H1 (cell line): ENCODE measurements around the gene PDHX. TPM values are rescaled to one million over a fixed set of nuclear protein-coding genes. Genes with fewer than 3 reads are reported as not detected.

Experiments used
- BCL11A ChIP-seq, 2 experiments: IDR thresholded peaks; one replicate each; pipeline ENCODE4 v1.6.1; 2011; ENCODE audit warnings: low read depth in 2 of 2, low read length in 2 of 2, mild to moderate bottlenecking in 2 of 2
- CTCF ChIP-seq, 3 experiments: IDR thresholded peaks; 1 replicate in 2 of 3; 2 replicates in 1 of 3; pipeline versions ENCODE4 v1.5.1 to v1.6.1; 2011; ENCODE audit warnings: low read length in 3 of 3, mild to moderate bottlenecking in 3 of 3, inconsistent platforms in 2 of 3, low read depth in 1 of 3, moderate library complexity in 1 of 3; ENCODE audit not compliant: insufficient read depth in 1 of 3; ENCODE audit errors: control extremely low read depth in 1 of 3
- TAF1 ChIP-seq: IDR thresholded peaks from 2 replicates; pipeline ENCODE4 v1.6.1; 2011; ENCODE audit warnings: mild to moderate bottlenecking, low read depth, low read length
- polyA plus RNA-seq, 7 experiments: library from polyadenylated mRNA; depleted of rRNA in 3 of 7; stranded (reverse) in 5 of 7; unstranded in 2 of 7; fragments of >200 nt in 5 of 7; fragments of 200-250 nt in 2 of 7; gene quantifications; 1 replicate in 5 of 7; 2 replicates in 1 of 7; 4 replicates in 1 of 7; pipeline versions ENCODE4 v1.2.1 to v1.2.3, GENCODE V29; 2011 to 2013; ENCODE audit warnings: missing spikeins in 2 of 7, mixed read lengths in 2 of 7
- total RNA-seq: library from RNA; stranded (reverse); fragmentation: NEBNext Ultra II Directional; extraction: Animal tissue kit (Norgen Biotek cat#: 25700); gene quantifications from 2 replicates; pipeline ENCODE4 v1.2.1, GENCODE V29; 2021

PDHX gene
- total and polyA plus RNA-seq, 2 of the 8 experiments (the other 6 are each of a cell fraction or from before 2014, with no cell fraction given) = 12.4 to 51.9 TPM

GRCh38 chr11:34890089-34890488, 26.3 kb upstream of the PDHX start (continued):
- no peak for TF ChIP-seq BCL11A (IDR thresholded peaks at IDR 0.05; ENCODE audit: low read depth in 2 of 2, low read length in 2 of 2)
- no peak for TF ChIP-seq TAF1
- peak in 1 of 3 experiments; percentile 6; a peak in 2 of 4 replicates for TF ChIP-seq CTCF (IDR thresholded peaks at IDR 0.05; ENCODE audit: control extremely low read depth in 1 of 3, insufficient read depth in 1 of 3, low read depth in 1 of 3, low read length in 3 of 3)
